DOHH2 (cell line): Measurements from ENCODE around the gene WDR89.
A peak's percentile ranks its signal among the peaks of the same experiment; 100 is the strongest.

Source experiments
- EZH2phosphoT487 ChIP-seq: fragments of 200-600 bp; sonication (generic); IDR thresholded peaks from 2 replicates; pipeline ENCODE4 v1.6.1; 2017; ENCODE audit warnings: borderline replicate concordance, mild to moderate bottlenecking, antibody characterized with exemption, low read length, moderate library complexity, mixed read lengths
- TF ChIP-seq, protein P1 (sequence below): fragments of 200-600 bp; sonication (generic); IDR thresholded peaks from one replicate; pipeline ENCODE4 v1.5.1; 2014; ENCODE audit warnings: antibody characterized with exemption, mild to moderate bottlenecking, low read depth, low read length; ENCODE audit not compliant: poor library complexity, severe bottlenecking

DNA sequence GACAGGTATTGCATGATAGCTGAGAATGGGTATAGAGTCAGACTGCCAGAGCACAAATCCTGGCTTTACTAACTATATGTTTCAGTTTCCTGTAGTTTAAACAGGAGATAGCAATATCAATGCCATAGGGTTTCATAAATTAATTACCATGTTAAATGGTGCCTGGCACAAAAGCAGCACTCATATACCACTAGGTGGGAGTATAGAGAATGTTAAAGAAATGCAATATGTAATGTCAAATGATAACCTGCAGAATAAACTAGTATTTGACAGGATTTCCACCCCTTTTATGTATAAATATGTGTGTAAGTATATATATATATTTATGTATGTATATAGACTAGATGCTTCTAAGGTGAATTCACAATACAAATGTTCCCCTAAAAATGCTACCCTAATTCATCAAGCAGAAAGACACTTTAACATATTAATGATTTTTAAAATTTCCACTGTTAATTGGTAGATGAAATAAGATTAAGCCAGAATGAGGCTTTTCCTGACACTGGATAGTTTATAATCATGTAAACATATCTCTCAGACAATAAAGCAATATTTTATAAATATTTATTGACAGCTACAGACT lies 8.6 kb downstream of the WDR89 start:
- TF ChIP-seq, protein P1, sequence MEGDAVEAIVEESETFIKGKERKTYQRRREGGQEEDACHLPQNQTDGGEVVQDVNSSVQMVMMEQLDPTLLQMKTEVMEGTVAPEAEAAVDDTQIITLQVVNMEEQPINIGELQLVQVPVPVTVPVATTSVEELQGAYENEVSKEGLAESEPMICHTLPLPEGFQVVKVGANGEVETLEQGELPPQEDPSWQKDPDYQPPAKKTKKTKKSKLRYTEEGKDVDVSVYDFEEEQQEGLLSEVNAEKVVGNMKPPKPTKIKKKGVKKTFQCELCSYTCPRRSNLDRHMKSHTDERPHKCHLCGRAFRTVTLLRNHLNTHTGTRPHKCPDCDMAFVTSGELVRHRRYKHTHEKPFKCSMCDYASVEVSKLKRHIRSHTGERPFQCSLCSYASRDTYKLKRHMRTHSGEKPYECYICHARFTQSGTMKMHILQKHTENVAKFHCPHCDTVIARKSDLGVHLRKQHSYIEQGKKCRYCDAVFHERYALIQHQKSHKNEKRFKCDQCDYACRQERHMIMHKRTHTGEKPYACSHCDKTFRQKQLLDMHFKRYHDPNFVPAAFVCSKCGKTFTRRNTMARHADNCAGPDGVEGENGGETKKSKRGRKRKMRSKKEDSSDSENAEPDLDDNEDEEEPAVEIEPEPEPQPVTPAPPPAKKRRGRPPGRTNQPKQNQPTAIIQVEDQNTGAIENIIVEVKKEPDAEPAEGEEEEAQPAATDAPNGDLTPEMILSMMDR, result peak; percentile 75
- no peak for TF ChIP-seq EZH2phosphoT487
